Right lobe of liver (tissue), 6 donors: Measurements from ENCODE around the gene TMEM140. TPM values are rescaled to one million over a fixed set of nuclear protein-coding genes. Genes with fewer than 3 reads are reported as not detected.
A peak's percentile ranks its signal among the peaks of the same experiment; 100 is the strongest.
"Not testable (repeated sequence)": the region's sequence is repeated elsewhere in the genome, so short reads cannot be mapped to it uniquely, and the experiment has no call there.

Source experiments
- ATAC-seq, 4 donors: fragments of 200-7000 bp; cut with Tn5 transposase; one replicate each; pipeline ENCODE4 v1.9.1; 2020; ENCODE audit warnings: mild to moderate bottlenecking in 4 of 4, moderate library complexity in 4 of 4
- DNase-seq, 3 donors: peaks; one replicate each; pipeline ENCODE4 v3.0.0-alpha.2; 2020
- H3K27ac ChIP-seq, 3 donors: fragments of 200-600 bp; one replicate each; pipeline ENCODE4 v1.8.0; 2022
- H3K27me3 ChIP-seq, 2 donors: fragments of 200-600 bp; one replicate each; pipeline ENCODE4 v1.8.0; 2022
- H3K36me3 ChIP-seq, 4 donors: fragments of 200-600 bp; sonication (generic) in 1 of 4; one replicate each; pipeline versions ENCODE4 v1.5.1 to v1.8.0; 2017 to 2022; ENCODE audit warnings: control low read depth in 1 of 4
- H3K4me1 ChIP-seq, 4 donors: fragments of 200-600 bp; sonication (generic) in 1 of 4; one replicate each; pipeline versions ENCODE4 v1.5.1 to v1.8.0; 2017 to 2022; ENCODE audit warnings: control low read depth in 1 of 4
- H3K4me3 ChIP-seq, 3 donors: fragments of 200-600 bp; one replicate each; pipeline ENCODE4 v1.8.0; 2022
- H3K9me3 ChIP-seq, 4 donors: fragments of 200-600 bp; sonication (generic) in 1 of 4; one replicate each; pipeline versions ENCODE4 v1.5.1 to v1.8.0; 2017 to 2022; ENCODE audit warnings: control low read depth in 1 of 4
- POLR2A ChIP-seq: fragments of 450-650 bp; IDR thresholded peaks from one replicate; pipeline ENCODE4 v1.6.1; 2017; ENCODE audit warnings: antibody characterized with exemption, mild to moderate bottlenecking
- WGBS: methylation state at CpG from one replicate; pipeline ENCODE4 v1.1.6; 2018; ENCODE audit warnings: low coverage, low lambda C conversion rate; ENCODE audit not compliant: insufficient coverage; ENCODE audit errors: missing lambda C conversion rate; 5-methylcytosine and 5-hydroxymethylcytosine counted together
- intact Hi-C, 2 donors: fragments of 100-400 bp; cut with DNase I; formaldehyde crosslinking; loops; one replicate each; pipeline versions ENCODE4 v1.11.2 to v1.14.1; 2022
- total RNA-seq, 6 experiments: library from RNA; depleted of rRNA in 2 of 6; stranded (reverse); fragments of >200 nt in 2 of 6; fragmentation: NEBNext Ultra II Directional in 3 of 6; extraction: Animal tissue kit (Norgen Biotek cat#: 25700) in 3 of 6; gene quantifications; one replicate each; pipeline versions ENCODE4 v1.1.0 to v1.2.4, GENCODE V29; 2016 to 2023
- TF ChIP-seq, protein P1 (sequence below), 4 donors: fragments of 200-600 bp in 3 of 4; fragments of 450-650 bp in 1 of 4; IDR thresholded peaks; one replicate each; pipeline versions ENCODE4 v1.5.1 to v1.8.0; 2016 to 2022; ENCODE audit warnings: antibody characterized with exemption in 4 of 4, mild to moderate bottlenecking in 2 of 4
- donor health status: DM: no; HTN: yes; CAD: no.
- donor health status: DM: no; HTN: no; CAD: no.
- donor health status: DM: no; HTN: no; CAD: no.
- donor health status: DM: no; HTN: yes; CAD: no.
- donor health status: DM: no; HTN: yes; CAD: no.

Gene TMEM140
- total RNA-seq, 6 experiments from 2014 or later = 31.2 to 58.9 (median 37.4) TPM

DNA sequence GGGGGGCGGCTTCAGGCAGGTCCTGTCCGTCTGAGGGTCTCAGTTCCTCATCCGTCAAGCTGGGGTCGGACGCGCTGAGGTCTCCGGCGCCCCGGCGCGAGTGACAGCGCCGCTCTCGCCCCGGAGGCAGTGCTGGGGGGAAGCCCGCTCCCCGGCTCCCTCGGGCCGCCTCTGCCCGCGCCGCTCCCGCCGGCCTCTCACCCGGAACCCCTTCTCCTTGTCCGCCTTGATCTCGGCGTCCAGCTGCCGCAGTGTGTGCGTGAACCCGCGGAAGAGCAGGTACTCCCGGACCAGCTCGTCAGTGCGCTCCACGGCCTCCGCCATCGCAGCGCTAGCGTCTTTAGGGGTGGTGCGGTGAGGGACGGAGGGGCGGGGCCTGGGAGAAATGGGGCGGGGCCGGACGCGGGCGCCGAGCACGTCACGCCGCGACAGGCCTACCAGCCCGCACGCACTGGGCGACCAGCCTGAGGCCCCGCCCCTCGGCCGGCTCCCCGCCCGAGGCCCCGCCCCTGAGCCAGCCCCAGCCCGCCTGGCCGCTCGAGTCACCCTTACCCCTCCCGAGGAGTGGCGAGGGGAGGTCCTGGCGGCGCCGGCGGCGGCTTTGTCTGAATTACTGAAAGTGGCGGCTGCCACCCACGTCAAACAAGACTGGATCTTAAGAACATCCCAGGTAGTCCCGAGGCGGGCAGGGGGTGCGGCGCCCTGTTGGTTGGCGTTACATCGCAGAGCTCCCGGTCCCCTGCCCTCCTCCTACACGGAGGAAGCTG lies 63.5 kb downstream of the TMEM140 start, which contains the start of gene WDR91:
Gene WDR91, minus strand, starts transcription at position 348 of the 767 bp plus-strand sequence. Its CDS starts 24 bp downstream, at position 324.
- peak; percentile 98 to 99 (median 98) for DNase-seq
- WGBS = under 1% methylated on average over 21 of the region's 82 CpGs
- Histone ChIP-seq H3K4me3 (peak within 1 kb of the TSS; percentile 84 to 95 (median 87)), H3K36me3 (no peaks in the 10 kb centered on the region), H3K27ac (peak within 1 kb of the TSS; percentile 88 to 92 (median 90)), H3K4me1 (peaks cover 0 to 41% (median 7%) of the 10 kb centered on the region in 4 donors), H3K27me3 (no peaks in the 10 kb centered on the region), H3K9me3 (no peaks in the 10 kb centered on the region)
- peak; percentile 91 to 97 (median 94) for ATAC-seq
- intact Hi-C loops = no loop called here
- TF ChIP-seq, protein P1, sequence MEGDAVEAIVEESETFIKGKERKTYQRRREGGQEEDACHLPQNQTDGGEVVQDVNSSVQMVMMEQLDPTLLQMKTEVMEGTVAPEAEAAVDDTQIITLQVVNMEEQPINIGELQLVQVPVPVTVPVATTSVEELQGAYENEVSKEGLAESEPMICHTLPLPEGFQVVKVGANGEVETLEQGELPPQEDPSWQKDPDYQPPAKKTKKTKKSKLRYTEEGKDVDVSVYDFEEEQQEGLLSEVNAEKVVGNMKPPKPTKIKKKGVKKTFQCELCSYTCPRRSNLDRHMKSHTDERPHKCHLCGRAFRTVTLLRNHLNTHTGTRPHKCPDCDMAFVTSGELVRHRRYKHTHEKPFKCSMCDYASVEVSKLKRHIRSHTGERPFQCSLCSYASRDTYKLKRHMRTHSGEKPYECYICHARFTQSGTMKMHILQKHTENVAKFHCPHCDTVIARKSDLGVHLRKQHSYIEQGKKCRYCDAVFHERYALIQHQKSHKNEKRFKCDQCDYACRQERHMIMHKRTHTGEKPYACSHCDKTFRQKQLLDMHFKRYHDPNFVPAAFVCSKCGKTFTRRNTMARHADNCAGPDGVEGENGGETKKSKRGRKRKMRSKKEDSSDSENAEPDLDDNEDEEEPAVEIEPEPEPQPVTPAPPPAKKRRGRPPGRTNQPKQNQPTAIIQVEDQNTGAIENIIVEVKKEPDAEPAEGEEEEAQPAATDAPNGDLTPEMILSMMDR (IDR thresholded peaks at IDR 0.05) = no peak
- peak; percentile 80 for TF ChIP-seq POLR2A

DNA sequence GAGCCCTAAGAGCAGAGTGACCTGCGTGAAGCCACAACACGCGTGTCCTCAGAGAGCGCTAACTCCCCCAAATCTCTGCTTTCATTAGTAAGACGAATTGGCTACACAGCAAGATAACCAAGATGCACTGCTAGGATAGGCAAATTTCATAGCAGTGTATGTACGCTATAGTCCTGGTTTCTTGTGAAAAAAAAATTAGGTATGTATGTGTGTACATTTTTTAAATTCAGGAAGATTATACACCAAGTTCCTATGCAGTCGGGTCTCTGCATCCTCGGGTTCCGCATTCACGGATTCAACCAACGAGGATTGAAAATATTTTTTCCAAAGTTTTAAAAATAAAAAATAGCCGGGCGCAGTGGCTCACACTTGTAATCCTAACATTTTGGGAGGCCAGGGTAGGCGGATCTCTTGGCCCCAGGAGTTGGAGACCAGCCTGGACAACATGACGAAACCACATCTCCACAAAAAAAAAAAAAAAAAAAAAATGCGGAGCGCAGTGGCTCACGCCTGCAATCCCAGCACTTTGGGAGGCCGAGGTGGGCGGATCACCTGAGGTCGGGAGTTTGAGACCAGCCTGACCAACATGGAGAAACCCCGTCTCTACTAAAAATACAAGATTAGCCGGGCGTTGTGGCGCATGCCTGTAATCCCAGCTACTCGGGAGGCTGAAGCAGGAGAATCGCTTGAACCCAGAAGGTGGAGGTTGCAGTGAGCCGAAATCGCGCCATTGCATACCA lies 64.2 kb downstream of the TMEM140 start:
- peak overlapping the region; percentile 84 to 95 (median 87) for H3K4me3 ChIP-seq
- H3K36me3 ChIP-seq, H3K27me3 ChIP-seq, H3K9me3 ChIP-seq, intact Hi-C loops: not testable (repeated sequence)
- WGBS = 15% methylated on average over 22 of the region's 30 CpGs
- H3K27ac ChIP-seq = peak overlapping the region; percentile 71 to 92 (median 86)
- peaks cover 0 to 35% (median 7%) of the 10 kb centered on the region in 4 donors for H3K4me1 ChIP-seq
- DNase-seq (peak; percentile 49 to 72 (median 68)), ATAC-seq (peak; percentile 32 to 56 (median 43))

DNA sequence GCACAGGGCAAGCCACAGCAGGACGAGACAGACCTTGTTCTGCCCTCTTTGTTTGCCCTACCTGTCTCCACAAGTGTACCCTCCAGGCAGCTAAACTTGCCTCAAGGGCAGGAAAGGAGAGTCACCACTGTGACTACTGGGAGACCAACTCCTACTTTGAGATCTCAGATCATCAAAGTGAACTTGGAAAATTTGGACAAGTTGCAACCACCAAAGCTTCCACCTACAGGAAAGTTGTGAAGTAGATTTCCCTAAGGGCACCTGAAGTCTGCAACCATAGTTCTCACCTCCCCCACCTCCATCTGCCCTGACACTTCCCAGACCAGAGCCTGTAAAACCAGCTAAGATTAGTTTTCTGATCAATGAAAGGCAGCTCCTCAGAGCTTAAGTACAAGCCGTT lies 66.0 kb downstream of the TMEM140 start:
- no peaks in the 10 kb centered on the region for H3K9me3 ChIP-seq
- no peaks in the 10 kb centered on the region for H3K27me3 ChIP-seq
- H3K4me3 ChIP-seq = no peak overlapping the region
- no peak for DNase-seq
- H3K36me3 ChIP-seq = no peaks in the 10 kb centered on the region
- intact Hi-C loops = no loop called here
- H3K4me1 ChIP-seq = peaks cover 0 to 31% (median 8%) of the 10 kb centered on the region in 4 donors
- H3K27ac ChIP-seq = no peak overlapping the region
- 70% methylated on average over 2 of the region's 2 CpGs for WGBS
- no peak for ATAC-seq
- TF ChIP-seq, protein P1 (IDR thresholded peaks at IDR 0.05) = no peak
- no peak for TF ChIP-seq POLR2A

DNA sequence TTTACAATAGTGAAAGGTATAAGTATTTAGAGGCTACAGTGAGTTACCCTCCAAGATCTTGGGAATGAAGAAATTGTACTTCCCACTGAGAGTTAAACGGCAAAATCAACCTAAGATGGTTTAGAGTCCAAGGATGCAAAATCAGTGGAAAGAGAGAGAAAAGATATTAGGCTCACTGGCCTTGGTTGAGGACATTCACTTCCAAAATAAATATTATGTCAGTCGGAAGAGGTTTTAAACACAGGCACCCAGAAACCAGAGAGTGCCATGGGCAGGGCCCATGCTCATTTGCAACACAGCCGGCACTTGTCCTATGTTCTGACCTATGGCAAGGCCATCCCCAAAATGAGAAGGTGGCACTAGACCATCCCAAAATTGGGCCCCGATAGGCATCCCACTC lies 67.3 kb downstream of the TMEM140 start:
- Histone ChIP-seq H3K36me3 (no peaks in the 10 kb centered on the region), H3K9me3 (no peaks in the 10 kb centered on the region), H3K4me3 (no peak overlapping the region), H3K27me3 (no peaks in the 10 kb centered on the region), H3K4me1 (peaks cover 0 to 30% (median 6%) of the 10 kb centered on the region in 4 donors), H3K27ac (peak overlapping the region in 2 of 3 donors; percentile 28 to 49)
- intact Hi-C loops = no loop called here
- 28% methylated on average over 3 of the region's 4 CpGs for WGBS
- TF ChIP-seq, protein P1 (IDR thresholded peaks at IDR 0.05) = no peak
- no peak for TF ChIP-seq POLR2A
- peak in 2 of 4 donors; percentile 2 to 6 for ATAC-seq
- no peak for DNase-seq
